ENCODE measurements around the gene PTPRG. TPM values are rescaled to one million over a fixed set of nuclear protein-coding genes. Genes with fewer than 3 reads are reported as not detected.
A peak's percentile ranks its signal among the peaks of the same experiment; 100 is the strongest.

PTPRG gene
- total RNA-seq, 1 donor, result 148 TPM

DNA sequence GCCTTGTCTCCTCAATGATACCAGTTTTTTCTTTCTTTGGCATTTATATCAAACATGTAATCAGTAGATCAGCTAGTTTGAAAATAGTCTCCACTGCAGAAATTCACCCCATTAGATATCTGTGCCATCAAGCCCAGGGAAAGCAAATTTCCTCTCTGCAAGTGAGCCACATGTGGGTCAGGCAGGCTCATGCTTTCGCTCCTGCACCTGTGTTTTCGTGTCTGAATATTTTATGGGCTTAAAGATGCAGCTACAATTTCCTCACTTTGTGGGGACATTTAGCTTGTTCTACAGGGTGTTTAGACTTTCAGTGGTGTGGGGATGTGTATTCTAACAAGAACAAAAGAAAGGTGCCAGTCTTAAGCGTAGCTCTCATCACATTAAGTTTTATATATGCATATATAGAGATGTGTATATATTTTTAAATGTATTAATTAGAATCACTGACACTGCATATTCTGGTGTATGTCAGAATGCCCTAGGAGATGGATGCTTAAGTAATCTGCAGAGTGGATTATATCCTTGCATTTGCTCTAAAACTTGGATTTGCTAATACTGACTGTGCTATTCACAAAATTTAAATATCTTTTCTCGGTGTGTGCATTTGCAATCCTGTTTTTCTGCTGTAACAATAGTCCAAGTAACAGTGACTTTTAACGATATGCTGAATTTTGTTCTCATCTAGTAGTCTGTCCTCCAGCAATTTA, 372.6 kb downstream of the PTPRG start:
- Histone ChIP-seq H3K27ac (ENCODE audit: low read depth, low read length) (no peak overlapping the region), H3K27me3 (ENCODE audit: insufficient read depth, low read length) (no peaks in the 10 kb centered on the region), H3K36me3 (ENCODE audit: insufficient read depth, low read length) (no peaks in the 10 kb centered on the region), H2AFZ (ENCODE audit: low read length) (no peak overlapping the region), H3K4me3 (ENCODE audit: insufficient read depth, low read length) (no peak overlapping the region), H3K79me2 (ENCODE audit: insufficient read depth, low read length) (peaks cover 22% of the 10 kb centered on the region), H3K9me3 (ENCODE audit: low read depth, low read length) (no peaks in the 10 kb centered on the region), H3K4me1 (ENCODE audit: insufficient read depth, low read length) (peaks cover 2% of the 10 kb centered on the region), H3K4me2 (ENCODE audit: insufficient read depth, low read length) (no peak overlapping the region), H4K20me1 (ENCODE audit: insufficient read depth, low read length) (no peaks in the 10 kb centered on the region)
- TF ChIP-seq, protein P1, sequence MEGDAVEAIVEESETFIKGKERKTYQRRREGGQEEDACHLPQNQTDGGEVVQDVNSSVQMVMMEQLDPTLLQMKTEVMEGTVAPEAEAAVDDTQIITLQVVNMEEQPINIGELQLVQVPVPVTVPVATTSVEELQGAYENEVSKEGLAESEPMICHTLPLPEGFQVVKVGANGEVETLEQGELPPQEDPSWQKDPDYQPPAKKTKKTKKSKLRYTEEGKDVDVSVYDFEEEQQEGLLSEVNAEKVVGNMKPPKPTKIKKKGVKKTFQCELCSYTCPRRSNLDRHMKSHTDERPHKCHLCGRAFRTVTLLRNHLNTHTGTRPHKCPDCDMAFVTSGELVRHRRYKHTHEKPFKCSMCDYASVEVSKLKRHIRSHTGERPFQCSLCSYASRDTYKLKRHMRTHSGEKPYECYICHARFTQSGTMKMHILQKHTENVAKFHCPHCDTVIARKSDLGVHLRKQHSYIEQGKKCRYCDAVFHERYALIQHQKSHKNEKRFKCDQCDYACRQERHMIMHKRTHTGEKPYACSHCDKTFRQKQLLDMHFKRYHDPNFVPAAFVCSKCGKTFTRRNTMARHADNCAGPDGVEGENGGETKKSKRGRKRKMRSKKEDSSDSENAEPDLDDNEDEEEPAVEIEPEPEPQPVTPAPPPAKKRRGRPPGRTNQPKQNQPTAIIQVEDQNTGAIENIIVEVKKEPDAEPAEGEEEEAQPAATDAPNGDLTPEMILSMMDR (IDR thresholded peaks at IDR 0.05; ENCODE audit: extremely low read depth, low read depth, low read length), result no peak
- no peak for DNase-seq (ENCODE audit: insufficient read length, low spot score, missing footprints)

DNA sequence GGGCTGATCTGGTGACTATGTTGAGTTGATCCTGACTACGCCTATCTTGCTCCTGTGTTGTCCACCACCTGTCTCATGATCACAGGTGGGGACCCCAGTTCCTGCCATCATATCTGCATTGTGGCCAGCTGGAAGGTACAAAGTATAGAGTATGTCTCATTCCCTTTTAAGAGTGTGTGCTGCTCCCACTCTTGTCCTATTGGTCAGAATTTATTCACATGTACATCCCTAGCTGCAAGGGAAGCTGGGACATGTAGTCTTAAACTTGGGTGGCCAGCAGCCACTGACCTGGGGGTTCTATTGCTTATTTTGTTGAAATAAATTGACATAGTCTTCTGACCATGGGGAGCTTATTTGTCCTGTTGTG, 373.1 kb downstream of the PTPRG start:
- TF ChIP-seq, protein P1 (IDR thresholded peaks at IDR 0.05; ENCODE audit: extremely low read depth, low read depth, low read length), result no peak
- H3K4me3 ChIP-seq (ENCODE audit: insufficient read depth, low read length), result no peak overlapping the region
- H3K4me2 ChIP-seq (ENCODE audit: insufficient read depth, low read length), result no peak overlapping the region
- H3K9me3 ChIP-seq (ENCODE audit: low read depth, low read length), result no peaks in the 10 kb centered on the region
- H3K27me3 ChIP-seq (ENCODE audit: insufficient read depth, low read length), result no peaks in the 10 kb centered on the region
- H3K36me3 ChIP-seq (ENCODE audit: insufficient read depth, low read length), result no peaks in the 10 kb centered on the region
- no peak for DNase-seq (ENCODE audit: insufficient read length, low spot score, missing footprints)
- H4K20me1 ChIP-seq (ENCODE audit: insufficient read depth, low read length), result no peaks in the 10 kb centered on the region
- peaks cover 20% of the 10 kb centered on the region for H3K79me2 ChIP-seq (ENCODE audit: insufficient read depth, low read length)
- no peak overlapping the region for H3K27ac ChIP-seq (ENCODE audit: low read depth, low read length)
- H2AFZ ChIP-seq (ENCODE audit: low read length), result no peak overlapping the region
- H3K4me1 ChIP-seq (ENCODE audit: insufficient read depth, low read length), result peaks cover 2% of the 10 kb centered on the region

DNA sequence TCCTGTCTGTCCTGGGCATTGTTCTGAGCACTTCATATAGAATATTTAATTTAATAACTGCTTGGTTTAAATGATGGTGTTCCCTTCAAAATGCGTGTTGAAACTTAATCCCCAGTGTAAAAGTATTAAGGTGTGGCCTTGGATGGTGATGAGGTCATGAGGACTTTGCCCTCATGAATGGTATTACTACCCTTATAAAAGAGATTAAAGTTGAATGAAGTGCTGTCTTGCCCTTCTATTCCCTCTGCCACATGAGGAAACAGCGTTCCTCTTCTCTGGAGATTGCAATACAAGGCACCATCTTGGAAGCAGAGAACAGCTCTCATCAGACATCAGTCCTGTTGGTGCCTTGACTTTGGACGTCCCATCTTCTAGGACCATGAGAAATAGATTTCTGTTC, 374.4 kb downstream of the PTPRG start:
- Histone ChIP-seq H3K27ac (ENCODE audit: low read depth, low read length) (no peak overlapping the region), H4K20me1 (ENCODE audit: insufficient read depth, low read length) (no peaks in the 10 kb centered on the region), H3K27me3 (ENCODE audit: insufficient read depth, low read length) (no peaks in the 10 kb centered on the region), H3K79me2 (ENCODE audit: insufficient read depth, low read length) (peaks cover 14% of the 10 kb centered on the region), H3K4me1 (ENCODE audit: insufficient read depth, low read length) (peaks cover 2% of the 10 kb centered on the region), H3K4me2 (ENCODE audit: insufficient read depth, low read length) (no peak overlapping the region), H3K36me3 (ENCODE audit: insufficient read depth, low read length) (no peaks in the 10 kb centered on the region), H3K4me3 (ENCODE audit: insufficient read depth, low read length) (no peak overlapping the region), H3K9me3 (ENCODE audit: low read depth, low read length) (no peaks in the 10 kb centered on the region), H2AFZ (ENCODE audit: low read length) (no peak overlapping the region)
- no peak for DNase-seq (ENCODE audit: insufficient read length, low spot score, missing footprints)
- TF ChIP-seq, protein P1 (IDR thresholded peaks at IDR 0.05; ENCODE audit: extremely low read depth, low read depth, low read length), result no peak

DNA sequence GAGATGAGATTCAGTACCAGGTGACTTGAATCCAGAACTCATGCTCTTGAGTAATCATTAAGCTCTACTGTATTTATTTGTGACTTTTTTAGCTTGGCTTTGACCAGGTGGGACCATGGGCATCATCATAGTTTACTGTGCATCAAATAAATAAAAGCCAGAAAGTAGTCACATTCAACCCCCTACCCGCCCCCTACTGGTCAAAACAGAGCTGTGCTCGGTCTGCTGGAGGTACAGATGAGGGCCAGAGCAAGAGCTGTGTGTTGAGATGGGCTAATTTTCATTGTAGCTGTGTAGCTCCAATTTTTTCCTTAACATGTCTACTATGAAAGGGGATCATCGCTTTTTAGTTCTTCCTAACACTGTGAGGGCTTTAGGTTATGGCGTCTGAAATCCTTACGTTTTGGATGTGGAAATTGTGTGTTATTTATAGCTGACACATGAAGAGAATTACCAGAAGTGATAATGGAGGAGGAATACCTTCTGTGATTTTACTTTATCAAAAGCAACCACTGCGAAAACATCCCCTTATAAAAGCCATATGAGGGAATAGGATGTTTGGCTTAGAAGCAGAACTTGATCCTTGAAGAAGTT, 375.1 kb downstream of the PTPRG start:
- Histone ChIP-seq H2AFZ (ENCODE audit: low read length) (no peak overlapping the region), H3K4me3 (ENCODE audit: insufficient read depth, low read length) (no peak overlapping the region), H3K27ac (ENCODE audit: low read depth, low read length) (no peak overlapping the region), H4K20me1 (ENCODE audit: insufficient read depth, low read length) (no peaks in the 10 kb centered on the region), H3K79me2 (ENCODE audit: insufficient read depth, low read length) (peaks cover 8% of the 10 kb centered on the region), H3K36me3 (ENCODE audit: insufficient read depth, low read length) (no peaks in the 10 kb centered on the region), H3K4me1 (ENCODE audit: insufficient read depth, low read length) (peaks cover 2% of the 10 kb centered on the region), H3K9me3 (ENCODE audit: low read depth, low read length) (no peaks in the 10 kb centered on the region), H3K27me3 (ENCODE audit: insufficient read depth, low read length) (no peaks in the 10 kb centered on the region), H3K4me2 (ENCODE audit: insufficient read depth, low read length) (no peak overlapping the region)
- TF ChIP-seq, protein P1 (IDR thresholded peaks at IDR 0.05; ENCODE audit: extremely low read depth, low read depth, low read length), result peak; percentile 79
- peak; percentile 46 for DNase-seq (ENCODE audit: insufficient read length, low spot score, missing footprints)

All from osteoblast (primary cell).